CD4-positive, alpha-beta T cell (primary cell): Measurements from ENCODE around the gene SRC. TPM values are rescaled to one million over a fixed set of nuclear protein-coding genes. Genes with fewer than 3 reads are reported as not detected.

Experiments
- ATAC-seq: fragments of 200-7000 bp; cut with Tn5 transposase; one replicate; pipeline ENCODE4 v1.10.0; 2022; ENCODE audit warnings: mild to moderate bottlenecking; ENCODE audit not compliant: poor library complexity
- CTCF ChIA-PET: fragments of 350-600 bp; sonication (Branson Sonifier 250); formaldehyde crosslinking; loops from one replicate; lab custom pipeline; 2021; ENCODE audit warnings: antibody characterized with exemption, inconsistent platforms; lab: Charles Lee
- POLR2A ChIA-PET: fragments of 350-600 bp; sonication (Branson Sonifier 250); formaldehyde crosslinking; loops from one replicate; lab custom pipeline; 2021; ENCODE audit warnings: antibody characterized with exemption, inconsistent platforms; lab: Charles Lee
- DNase-seq, 14 experiments: peaks; one replicate each; pipeline ENCODE4 v3.0.0-alpha.2; 2013 to 2020; ENCODE audit warnings: mixed read lengths in 2 of 14
- H3K27ac ChIP-seq, 2 donors: one replicate each; pipeline versions ENCODE4 v1.5.1 to v1.7.0; 2013; ENCODE audit warnings: low read length in 2 of 2, low read depth in 1 of 2, mild to moderate bottlenecking in 1 of 2
- H3K27me3 ChIP-seq, 2 experiments: 1 replicate in 1 of 2; 2 replicates in 1 of 2; pipeline versions ENCODE4 v1.6.1 to v1.7.0; 2013; ENCODE audit warnings: low read length in 2 of 2, control low read depth in 1 of 2, mild to moderate bottlenecking in 1 of 2, moderate library complexity in 1 of 2; ENCODE audit not compliant: insufficient read depth in 2 of 2, control insufficient read depth in 1 of 2
- H3K36me3 ChIP-seq: one replicate; pipeline ENCODE4 v1.6.1; 2013; ENCODE audit warnings: low read length, control low read depth; ENCODE audit not compliant: insufficient read depth
- H3K4me1 ChIP-seq: one replicate; pipeline ENCODE4 v1.6.1; 2013; ENCODE audit warnings: low read length, control low read depth; ENCODE audit not compliant: insufficient read depth
- H3K4me3 ChIP-seq: one replicate; pipeline ENCODE4 v1.5.1; 2013; ENCODE audit warnings: mild to moderate bottlenecking, low read length, moderate library complexity
- H3K9me3 ChIP-seq, 2 experiments: 1 replicate in 1 of 2; 2 replicates in 1 of 2; pipeline versions ENCODE4 v1.6.1 to v1.7.0; 2013; ENCODE audit warnings: low read length in 2 of 2, mild to moderate bottlenecking in 2 of 2, control low read depth in 1 of 2, moderate library complexity in 1 of 2; ENCODE audit not compliant: control insufficient read depth in 1 of 2, insufficient read depth in 1 of 2
- H3K27ac Mint-ChIP-seq: one replicate; pipeline ENCODE4 v1.8.0; 2020; ENCODE audit warnings: mixed read lengths
- H3K27me3 Mint-ChIP-seq: one replicate; pipeline ENCODE4 v1.8.0; 2021; ENCODE audit warnings: mixed read lengths
- H3K36me3 Mint-ChIP-seq: one replicate; pipeline ENCODE4 v1.8.0; 2021; ENCODE audit warnings: low read depth, mixed read lengths
- H3K4me1 Mint-ChIP-seq: one replicate; pipeline ENCODE4 v1.8.0; 2021; ENCODE audit warnings: low read depth, mixed read lengths
- H3K4me3 Mint-ChIP-seq: one replicate; pipeline ENCODE4 v1.8.0; 2020; ENCODE audit warnings: mild to moderate bottlenecking, mixed read lengths
- H3K9me3 Mint-ChIP-seq: one replicate; pipeline ENCODE4 v1.8.0; 2020; ENCODE audit warnings: mixed read lengths
- CTCF ChIP-seq: fragments of 200-600 bp; IDR thresholded peaks from one replicate; pipeline ENCODE4 v1.8.0; 2022; ENCODE audit warnings: antibody characterized with exemption, mild to moderate bottlenecking
- intact Hi-C, 2 experiments: fragments of 100-400 bp; cut with DNase I in 1 of 2; cut with micrococcal nuclease in 1 of 2; formaldehyde crosslinking; loops; one replicate each; pipeline versions ENCODE4 v1.15.1 to v1.9.0; 2023 to 2025; cut with DNase I, micrococcal nuclease
- total RNA-seq, 174 experiments: library from RNA in 2 of 174; stranded (reverse) in 2 of 174; gene quantifications; one replicate each; pipeline ENCODE4 v1.2.3 and lab custom pipeline; 2021 to 2026

Gene SRC
- total RNA-seq, 2 experiments from 2014 or later = 2.5 to 3.1 TPM

GRCh38 chr20:37364927-37365272, 19.0 kb downstream of the SRC start:
- no peaks in the 10 kb centered on the region for H3K36me3 ChIP-seq
- no peak overlapping the region for H3K4me3 ChIP-seq
- H3K27ac ChIP-seq = no peak overlapping the region
- H3K27ac Mint-ChIP-seq = no peak overlapping the region
- no peak for TF ChIP-seq CTCF
- intact Hi-C loops = no loop called here
- ATAC-seq (no peak), DNase-seq (no peak)
- no peak overlapping the region for H3K4me3 Mint-ChIP-seq
- H3K27me3 ChIP-seq = no peaks in the 10 kb centered on the region
- ChIA-PET CTCF (no interaction called here), POLR2A (no interaction called here)
- H3K9me3 ChIP-seq = no peaks in the 10 kb centered on the region
- H3K9me3 Mint-ChIP-seq = no peaks in the 10 kb centered on the region
- H3K36me3 Mint-ChIP-seq = no peaks in the 10 kb centered on the region
- H3K4me1 ChIP-seq = no peaks in the 10 kb centered on the region
- no peaks in the 10 kb centered on the region for H3K4me1 Mint-ChIP-seq
- H3K27me3 Mint-ChIP-seq = no peaks in the 10 kb centered on the region

GRCh38 chr20:37365760-37366638, 20.1 kb downstream of the SRC start:
- CTCF ChIA-PET = no interaction called here
- POLR2A ChIA-PET = interaction anchor here (0.7 kb wide), 1 partner anchor 148 kb away, joined by 4 read pairs; no protein-coding TSS in a partner anchor
- no peaks in the 10 kb centered on the region for H3K27me3 Mint-ChIP-seq

GRCh38 chr20:37366743-37367142, 20.8 kb downstream of the SRC start:
- Mint-ChIP-seq H3K4me3 (no peak overlapping the region), H3K4me1 (no peaks in the 10 kb centered on the region), H3K27ac (no peak overlapping the region), H3K9me3 (no peaks in the 10 kb centered on the region), H3K27me3 (no peaks in the 10 kb centered on the region), H3K36me3 (no peaks in the 10 kb centered on the region)
- H3K4me3 ChIP-seq = no peak overlapping the region
- no peak for DNase-seq
- POLR2A ChIA-PET = no interaction called here
- no peaks in the 10 kb centered on the region for H3K4me1 ChIP-seq
- no peak for TF ChIP-seq CTCF
- no peaks in the 10 kb centered on the region for H3K27me3 ChIP-seq
- H3K9me3 ChIP-seq = no peaks in the 10 kb centered on the region
- no peak for ATAC-seq
- H3K27ac ChIP-seq = no peak overlapping the region
- intact Hi-C loops = no loop called here
- no peaks in the 10 kb centered on the region for H3K36me3 ChIP-seq
- CTCF ChIA-PET = no interaction called here

More at GRCh38 chr20:37365760-37366638, 20.1 kb downstream of the SRC start:
- no peak overlapping the region for H3K27ac Mint-ChIP-seq
- no peaks in the 10 kb centered on the region for H3K36me3 Mint-ChIP-seq
- Histone ChIP-seq H3K27ac (no peak overlapping the region), H3K36me3 (no peaks in the 10 kb centered on the region), H3K9me3 (no peaks in the 10 kb centered on the region), H3K4me3 (no peak overlapping the region), H3K27me3 (no peaks in the 10 kb centered on the region), H3K4me1 (no peaks in the 10 kb centered on the region)
- H3K4me1 Mint-ChIP-seq = no peaks in the 10 kb centered on the region
- no peaks in the 10 kb centered on the region for H3K9me3 Mint-ChIP-seq
- ATAC-seq (no peak), DNase-seq (peak in 1 of 14 experiments; percentile 38)
- intact Hi-C loops = no loop called here
- H3K4me3 Mint-ChIP-seq = no peak overlapping the region
- no peak for TF ChIP-seq CTCF
